Measurements from ENCODE around the gene COG1.

The COG1 gene

DNA sequence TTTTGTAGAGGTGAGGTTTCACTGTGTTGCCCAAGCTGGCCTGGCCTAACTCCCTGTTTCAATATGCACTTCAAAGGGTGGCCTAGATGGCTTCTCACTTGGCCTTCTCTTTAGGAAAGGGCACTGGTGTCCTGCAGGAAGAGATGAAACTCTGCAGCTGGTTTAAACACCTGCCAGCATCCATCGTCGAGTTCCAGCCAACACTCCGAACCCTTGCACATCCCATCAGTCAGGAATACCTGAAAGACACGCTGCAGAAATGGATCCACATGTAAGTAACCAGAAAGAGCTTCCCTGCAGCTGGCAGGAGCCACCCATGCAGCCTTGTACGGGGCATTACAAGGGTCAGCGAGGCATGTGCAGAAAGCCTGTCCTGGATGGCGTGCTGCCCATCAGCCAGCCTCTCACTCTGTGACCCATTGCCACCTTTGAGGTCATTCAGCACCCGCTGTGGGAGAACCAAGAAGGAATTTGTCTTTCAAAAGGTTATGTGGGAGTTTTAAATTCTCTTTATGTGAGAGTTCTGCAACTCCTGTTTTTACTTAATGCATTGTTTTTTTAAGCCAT lies 7.0 kb downstream of the COG1 start:
- no peak for DNase-seq

DNA sequence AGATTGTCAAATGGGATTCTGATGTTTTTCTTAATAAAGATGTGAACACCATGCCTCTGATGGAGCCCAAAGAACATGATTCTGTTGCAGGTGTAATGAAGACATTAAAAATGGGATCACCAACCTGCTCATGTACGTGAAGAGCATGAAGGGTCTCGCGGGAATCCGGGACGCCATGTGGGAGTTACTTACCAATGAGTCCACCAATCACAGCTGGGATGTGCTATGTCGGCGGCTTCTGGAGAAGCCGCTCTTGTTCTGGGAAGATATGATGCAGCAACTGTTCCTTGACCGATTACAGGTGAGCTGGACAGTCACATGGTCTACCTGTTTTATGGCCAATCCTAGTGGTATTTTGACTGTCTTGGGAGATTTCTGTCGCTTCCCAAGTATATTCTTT lies 7.6 kb downstream of the COG1 start:
- no peak for DNase-seq

DNA sequence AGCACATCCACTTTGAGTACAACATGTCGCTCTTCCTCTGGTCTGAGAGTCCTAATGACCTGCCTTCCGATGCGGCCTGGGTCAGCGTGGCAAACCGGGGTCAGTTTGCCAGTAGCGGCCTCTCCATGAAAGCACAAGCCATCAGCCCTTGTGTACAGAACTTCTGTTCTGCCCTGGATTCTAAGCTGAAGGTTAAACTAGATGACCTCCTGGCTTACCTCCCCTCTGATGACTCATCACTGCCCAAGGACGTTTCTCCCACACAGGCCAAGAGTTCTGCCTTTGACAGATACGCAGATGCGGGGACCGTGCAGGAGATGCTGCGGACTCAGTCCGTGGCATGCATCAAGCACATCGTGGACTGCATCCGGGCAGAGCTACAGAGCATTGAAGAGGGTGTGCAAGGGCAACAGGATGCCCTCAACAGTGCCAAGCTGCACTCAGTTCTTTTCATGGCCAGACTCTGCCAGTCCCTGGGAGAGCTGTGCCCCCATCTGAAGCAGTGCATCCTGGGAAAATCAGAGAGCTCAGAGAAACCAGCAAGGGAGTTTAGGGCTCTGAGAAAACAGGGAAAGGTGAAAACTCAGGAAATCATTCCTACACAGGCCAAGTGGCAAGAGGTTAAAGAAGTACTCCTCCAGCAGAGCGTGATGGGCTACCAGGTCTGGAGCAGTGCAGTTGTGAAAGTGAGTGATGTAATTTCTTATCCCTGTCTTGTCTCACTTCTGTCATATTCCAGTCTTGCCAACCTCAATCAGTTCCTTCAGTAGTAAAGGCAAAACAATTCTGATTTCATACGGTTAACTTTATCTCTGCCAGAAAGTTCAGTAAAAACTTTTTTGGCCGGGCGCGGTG lies 8.6 kb downstream of the COG1 start:
- no peak for DNase-seq

DNA sequence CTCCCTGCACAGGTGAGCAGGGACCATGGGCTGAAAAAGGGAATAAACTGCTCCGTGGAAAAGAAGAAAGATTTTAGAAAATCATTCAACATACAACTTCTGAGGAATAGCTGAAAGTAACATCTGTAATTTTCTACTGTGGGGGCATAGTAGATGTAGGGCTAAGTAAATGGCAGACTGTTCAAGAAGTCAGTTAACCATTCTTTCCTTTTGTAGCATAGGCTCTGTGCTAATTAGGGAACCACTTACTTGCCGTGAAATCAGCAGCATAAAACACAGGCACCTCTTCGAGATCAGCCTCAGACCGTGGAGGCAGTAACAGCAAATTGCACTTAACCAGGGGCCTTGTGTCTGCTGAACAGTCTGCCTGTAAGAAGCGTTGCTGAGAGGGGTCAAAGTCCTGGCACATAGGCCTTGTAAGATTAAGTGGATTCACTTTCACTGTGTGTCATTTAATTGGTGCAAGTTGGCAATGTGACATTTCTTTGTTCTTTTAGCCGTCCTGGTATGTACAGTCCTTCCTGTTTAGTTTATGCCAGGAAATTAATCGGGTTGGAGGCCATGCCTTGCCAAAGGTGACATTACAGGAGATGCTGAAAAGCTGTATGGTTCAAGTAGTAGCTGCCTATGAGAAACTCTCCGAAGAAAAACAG lies 10.4 kb downstream of the COG1 start:
- no peak for DNase-seq

DNA sequence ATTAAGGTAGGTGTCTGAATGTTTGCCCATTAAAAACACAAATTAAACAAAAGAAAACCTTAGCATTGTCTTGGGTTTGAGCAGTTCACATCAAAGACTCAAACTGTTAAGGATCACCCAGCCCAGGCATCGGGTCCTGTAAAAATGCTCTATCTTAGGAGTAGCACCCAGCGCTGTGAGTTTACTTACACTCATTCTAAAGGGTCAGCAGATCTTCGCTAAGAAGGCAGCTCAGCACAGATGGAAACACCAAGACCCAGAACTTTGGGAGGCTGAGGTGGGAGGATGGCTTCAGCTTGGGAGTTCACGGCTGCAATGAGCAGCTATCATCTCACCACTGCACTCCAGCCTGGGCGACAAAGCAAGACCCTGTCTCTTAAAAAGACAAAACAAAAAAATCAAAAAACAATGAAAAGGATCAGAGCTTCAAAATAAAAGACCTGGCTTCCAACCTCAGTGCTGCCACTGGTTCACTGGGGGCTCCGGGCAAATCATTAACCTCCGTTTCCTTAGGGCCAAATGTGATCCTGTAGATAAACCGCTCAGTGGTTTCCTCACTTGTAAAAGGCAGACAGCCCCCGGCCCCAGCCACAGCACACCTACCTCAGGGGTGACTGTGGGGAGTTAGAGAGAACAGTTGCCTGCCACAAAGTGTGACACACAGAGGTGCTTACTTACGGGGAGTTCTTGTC lies 11.1 kb downstream of the COG1 start:
- no peak for DNase-seq

DNA sequence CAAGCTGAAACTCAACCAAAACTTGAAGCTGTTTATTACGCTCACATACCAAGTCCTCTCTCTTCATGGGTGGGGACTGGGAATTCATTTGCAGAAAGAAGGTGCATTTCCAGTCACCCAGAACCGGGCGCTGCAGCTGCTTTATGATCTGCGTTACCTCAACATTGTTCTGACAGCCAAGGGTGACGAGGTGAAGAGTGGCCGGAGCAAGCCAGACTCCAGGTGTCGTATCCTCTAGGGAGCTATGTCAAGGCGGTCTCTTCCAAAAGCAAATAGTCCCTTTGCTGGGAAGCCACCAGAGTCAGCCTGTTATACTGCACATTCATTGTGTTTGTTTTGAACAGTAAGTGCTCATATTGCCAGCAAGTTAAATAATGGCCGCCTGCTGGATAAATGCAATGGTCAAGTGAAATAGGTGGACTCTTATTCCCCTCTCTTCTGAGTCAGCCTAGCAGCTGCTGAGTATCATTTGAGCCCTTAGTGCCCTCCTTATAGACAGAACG lies 12.7 kb downstream of the COG1 start:
- DNase-seq = no peak

DNA sequence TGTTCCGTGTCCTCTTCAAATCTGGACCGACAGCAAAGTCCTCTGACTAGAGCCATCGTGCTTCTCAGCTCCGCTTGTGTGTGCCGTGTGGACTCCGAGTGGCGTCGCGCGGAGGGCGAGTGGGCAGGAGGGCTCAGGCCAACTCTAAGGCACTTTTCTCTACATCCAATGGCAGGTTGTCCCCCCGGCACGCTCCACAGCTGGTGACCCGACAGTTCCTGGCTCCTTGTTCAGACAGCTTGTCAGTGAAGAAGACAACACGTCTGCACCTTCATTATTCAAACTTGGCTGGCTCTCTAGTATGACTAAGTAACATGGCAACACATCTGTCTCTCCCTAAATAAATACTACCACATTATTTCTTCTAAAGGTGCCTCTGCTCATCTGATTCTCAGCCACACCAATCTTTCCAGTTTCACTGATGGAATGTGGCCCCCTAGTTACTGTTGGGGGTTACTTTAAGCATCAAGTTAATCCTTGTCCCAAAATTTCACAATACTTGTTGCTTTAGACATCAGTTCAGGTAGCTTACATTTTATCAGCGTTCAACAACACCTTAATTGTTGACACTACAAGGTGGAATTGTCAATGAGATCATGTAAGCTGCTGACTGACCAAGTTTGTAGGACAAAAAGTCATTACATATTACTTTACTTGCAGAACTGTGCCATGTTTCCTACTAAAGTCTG lies 15.4 kb downstream of the COG1 start:
- DNase-seq = no peak

DNA sequence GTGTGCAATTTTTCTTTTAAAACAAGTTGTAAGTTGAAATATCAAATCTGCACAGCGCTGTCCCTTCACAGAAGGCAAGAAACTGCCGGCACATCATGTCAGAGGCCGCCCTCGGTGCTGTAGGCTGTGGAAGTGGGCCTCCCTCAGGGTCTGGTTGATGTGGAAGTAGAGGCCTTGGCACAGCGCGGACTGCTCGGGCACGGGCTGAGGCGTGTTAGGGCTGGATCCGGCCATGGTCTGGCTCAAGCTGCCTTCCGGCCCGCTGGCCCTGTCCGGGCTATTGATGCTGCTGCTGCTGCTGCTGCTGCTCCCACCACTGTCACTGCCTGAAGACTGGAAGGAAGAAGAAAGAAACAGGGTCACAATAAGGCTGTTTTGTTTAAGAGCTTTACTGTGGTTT lies 16.6 kb downstream of the COG1 start:
- DNase-seq = no peak

DNA sequence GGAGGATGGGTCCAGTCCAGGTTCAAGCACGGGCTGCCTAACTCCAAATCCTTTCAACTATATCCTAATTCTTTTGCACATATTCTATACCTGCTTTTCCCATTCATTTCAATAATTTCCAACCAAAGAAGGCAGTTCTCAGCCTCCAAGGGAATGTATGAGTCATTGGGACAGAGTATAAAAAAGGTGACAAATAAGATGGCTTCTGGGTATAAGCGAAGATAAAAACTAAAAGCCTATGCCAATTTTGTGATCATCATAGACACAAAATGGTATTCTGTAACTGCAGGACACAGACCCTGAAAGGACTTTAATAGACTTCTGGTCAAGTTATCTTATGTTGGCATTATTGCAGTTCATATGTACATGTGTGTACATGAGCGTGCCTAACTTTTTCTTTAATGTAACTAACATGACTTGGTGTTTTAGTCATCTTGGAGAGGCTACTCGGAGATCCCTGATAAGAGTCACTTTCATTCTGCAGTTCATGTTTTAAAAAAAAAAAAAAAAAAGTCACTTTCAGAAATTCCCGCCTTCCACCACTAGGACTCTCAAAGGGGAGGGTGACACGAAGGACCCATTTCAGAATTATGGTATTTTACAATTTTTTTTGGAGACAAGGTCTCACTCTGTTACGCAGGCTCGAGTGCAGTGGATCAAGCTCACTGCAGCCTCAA lies 17.3 kb downstream of the COG1 start:
- no peak for DNase-seq

DNA sequence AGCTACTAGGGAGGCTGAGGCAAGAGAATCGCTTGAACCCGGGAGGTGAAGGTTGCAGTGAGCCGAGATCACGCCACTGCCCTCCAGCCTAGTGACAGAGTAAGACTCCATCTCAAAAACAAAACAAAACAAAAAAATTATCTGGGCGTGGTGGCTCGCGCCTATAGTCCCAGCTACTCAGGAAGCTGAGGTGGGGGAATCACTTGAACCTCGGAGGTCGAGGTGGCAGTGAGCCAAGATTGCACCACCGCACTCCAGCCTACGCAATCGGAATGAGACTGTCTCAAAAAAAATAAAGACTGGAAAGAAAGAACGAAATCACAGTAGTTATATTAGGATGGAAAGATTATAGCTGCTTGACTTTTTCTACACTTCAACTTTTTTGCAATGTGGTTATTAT lies 18.9 kb downstream of the COG1 start:
- DNase-seq = no peak

DNA sequence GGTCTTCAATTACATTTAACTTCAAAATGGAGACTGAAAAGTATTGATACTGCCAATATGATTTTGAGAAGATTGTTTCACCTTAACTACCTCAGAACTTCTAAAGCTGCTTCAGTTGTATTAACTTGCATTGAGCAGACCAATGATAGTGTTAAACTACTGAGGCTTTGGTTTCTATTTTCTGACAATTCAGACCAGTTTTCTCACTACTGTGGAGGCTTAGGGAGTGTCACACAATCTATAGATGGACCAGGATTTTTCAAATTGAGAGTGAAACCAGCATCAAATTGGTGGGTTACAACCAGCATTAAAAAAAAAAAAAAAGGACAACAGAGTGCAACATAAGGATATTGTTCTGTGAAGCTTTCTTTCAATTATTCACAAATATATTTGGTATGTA lies 21.2 kb downstream of the COG1 start:
- DNase-seq = no peak

DNA sequence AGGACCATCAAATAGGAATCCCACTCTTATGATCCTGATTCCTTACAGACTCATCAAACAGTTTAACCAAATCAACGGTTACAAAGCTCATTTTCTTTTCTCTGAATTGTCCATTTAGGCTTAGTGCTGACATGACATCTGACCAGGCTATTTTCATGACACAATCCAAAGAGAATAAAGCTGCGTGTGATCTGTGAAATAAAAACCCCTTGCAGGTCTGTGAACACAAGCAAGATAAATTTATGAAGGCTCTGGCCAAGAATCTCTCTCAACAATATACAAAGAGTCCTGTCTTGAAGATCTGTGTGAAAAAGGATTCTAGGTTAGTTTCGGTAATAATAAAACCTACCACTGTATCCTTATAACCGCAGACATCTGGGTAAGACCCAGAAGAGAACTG lies 22.0 kb downstream of the COG1 start:
- DNase-seq = no peak

DNA sequence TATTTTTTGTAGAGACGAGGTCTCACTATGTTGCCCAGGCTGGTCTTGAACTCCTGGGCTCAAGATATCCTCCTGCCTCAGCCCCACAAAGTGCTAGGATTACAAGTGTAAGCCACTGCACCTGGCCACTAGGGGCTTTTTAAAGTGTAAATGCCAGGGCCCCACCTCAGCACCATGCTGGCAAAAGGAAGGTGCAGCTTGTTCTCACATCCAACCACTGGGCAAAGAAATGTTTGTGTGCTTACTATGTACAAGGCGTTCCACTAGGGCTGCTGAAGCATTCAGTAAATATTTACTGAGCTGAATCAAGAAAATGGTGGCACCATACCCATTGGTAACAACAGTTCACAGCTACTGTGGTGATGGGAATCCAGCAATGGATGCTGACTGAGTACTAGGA lies 22.6 kb downstream of the COG1 start:
- no peak for DNase-seq

DNA sequence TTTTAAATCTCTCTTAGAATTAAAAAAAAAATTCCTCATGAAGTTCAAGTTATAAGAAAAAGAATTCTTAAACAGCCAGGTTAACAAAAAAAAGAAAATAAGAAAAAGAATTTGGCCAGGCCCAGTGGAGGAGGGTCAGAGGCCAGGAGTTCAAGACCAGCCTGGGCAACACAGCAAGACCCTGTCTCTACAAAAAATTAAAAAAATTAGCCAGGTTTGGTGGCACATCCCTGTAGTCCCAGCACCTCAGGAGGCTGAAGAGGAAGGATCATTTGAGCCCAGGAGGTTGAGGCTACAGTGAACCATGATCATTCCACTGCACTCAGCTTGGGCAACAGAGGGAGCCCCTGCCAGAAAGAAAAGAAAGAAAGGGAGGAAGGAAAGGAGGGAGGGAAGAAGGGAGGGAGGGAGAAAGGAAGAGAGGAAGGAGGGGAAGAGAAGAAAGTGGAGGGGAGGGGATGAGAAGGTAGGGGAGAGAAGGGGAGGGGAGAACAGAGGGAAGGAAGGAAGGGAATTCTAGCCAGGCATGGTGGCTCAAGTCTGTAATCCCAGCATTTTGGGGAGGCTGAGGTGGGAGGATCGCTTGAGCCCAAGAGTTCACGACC lies 30.9 kb downstream of the COG1 start:
- DNase-seq = no peak

DNA sequence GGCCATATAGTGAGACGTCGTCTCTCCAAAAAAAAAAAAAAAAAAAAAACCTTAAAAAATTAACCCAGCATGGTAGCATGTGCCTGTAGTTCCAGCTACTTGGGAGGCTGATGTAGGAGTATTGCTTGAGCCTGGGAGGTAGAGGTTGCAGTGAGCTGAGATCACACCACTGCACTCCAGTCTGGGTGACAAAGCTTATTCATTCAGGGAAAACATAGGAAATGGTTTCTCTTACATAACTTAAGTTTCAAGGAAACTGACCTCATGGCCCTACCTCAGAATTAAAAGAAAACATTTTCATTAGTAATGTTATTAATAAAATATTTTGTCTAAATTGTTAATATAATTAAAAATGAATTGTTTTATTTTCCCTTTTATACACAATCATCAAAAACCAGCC lies 31.4 kb downstream of the COG1 start:
- no peak for DNase-seq

DNA sequence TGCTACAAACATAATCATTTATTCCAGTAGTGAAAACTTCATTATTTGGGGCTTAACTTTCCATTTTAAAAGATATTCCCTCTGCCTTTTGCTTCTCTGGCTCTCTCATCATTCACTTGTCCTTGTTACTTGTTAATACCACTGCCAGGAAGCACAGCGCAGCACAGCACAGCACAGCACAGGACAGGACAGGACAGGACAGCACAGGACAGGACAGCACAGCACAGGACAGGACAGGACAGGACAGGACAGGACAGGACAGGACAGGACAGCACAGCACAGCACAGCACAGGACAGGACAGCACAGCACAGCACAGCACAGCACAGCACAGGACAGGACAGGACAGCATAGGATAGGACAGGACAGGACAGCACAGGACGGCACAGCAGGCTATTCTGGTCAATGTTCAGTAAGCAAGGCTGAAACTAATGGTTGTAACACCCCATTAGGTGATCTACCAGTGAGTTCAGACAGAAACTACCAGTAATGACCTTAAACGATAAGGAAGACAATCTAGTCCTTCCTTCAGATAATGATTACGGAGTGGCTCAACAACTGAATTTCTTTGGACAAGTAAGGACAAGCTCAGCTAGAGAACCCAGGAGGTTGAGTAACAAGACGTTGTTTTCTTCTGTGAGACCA lies 31.9 kb downstream of the COG1 start:
- no peak for DNase-seq

DNA sequence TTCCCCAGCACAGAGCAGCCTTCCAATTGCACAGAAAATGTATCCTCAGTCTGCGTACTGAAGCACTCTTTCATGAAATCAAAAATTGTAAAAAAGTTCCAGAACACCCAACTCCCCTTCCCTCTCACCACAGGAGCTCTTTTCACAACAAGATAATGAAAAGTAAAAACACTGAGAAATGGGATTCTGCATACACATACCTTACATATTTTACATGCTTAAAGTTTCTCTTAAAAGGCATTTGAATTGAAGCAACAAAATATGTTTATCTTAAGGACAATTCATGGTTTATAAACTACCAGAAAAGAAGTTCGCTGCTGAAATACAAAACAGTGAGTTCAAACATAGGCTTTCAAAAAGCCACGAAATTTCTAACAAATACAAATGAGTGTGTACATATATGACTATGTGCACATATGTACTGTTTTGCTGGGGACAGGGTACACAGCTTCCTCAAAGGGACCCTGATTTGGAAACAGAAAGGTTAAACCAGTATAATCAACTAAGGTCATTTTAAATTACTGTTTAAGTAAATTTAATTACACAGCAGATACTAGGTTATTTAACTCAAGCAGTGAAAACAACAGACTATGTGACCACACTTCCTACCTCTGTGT lies 33.8 kb downstream of the COG1 start:
- no peak for DNase-seq

DNA sequence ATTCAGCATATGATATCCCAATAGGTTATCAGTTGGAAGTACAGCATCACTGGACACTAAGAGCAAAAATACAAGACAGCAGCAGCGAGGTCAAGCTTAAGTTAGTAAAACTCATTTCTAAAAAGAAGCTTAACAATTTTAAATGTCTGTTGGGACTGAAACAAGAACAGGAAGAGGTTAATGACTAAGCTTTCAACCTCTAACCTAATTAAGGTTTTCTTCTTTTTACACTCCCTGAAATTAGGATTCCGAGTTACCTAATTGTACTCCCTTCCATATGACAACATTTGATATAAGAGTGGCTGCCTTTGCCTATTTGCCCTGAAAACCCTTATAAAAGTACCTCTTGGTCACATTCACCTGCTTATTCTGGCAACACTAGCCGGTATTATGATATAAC lies 34.5 kb downstream of the COG1 start:
- no peak for DNase-seq

DNA sequence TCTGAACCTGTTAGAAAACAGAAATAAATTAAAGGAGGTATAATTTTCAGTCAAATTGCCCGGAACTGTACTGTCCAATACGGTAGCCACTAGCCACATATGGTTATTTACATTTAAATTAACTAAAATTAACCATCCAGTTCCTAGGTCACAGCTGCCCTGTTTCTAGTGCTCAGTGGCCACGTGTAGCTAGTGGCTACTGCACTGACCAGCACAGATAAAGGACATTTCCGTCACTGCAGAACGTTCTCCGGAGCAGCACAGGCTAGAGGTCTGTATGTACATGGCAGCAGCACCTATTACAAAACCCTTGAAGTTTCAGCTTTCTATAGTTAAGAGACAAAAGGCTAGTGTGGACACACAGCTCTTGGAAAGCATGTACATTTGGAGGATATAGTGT lies 35.1 kb downstream of the COG1 start:
- DNase-seq = no peak

DNA sequence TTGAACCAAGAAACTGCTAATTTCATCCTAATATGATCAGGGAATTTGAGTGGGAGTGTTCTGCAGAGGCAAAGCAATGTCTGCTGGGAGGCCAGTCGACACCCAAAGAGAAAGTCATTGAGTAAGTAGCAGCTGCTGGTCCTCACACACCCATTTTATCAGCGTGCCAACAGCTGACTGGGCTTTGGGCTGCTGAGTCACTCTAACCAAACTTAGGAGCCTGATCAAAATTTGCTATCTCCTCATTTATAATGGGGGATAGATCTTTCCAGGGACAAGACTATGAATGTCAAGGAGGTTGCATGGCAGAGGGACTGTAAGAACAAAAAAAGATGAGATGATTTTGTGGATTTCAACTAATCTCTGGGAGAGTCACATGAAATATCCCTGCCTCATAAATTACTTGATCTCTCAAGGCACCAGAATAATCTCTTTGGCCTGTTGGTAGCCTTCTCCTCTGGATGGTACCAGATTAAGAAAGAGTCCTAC lies 35.9 kb downstream of the COG1 start:
- DNase-seq = peak in 1 of 2 donors; percentile 21

DNA sequence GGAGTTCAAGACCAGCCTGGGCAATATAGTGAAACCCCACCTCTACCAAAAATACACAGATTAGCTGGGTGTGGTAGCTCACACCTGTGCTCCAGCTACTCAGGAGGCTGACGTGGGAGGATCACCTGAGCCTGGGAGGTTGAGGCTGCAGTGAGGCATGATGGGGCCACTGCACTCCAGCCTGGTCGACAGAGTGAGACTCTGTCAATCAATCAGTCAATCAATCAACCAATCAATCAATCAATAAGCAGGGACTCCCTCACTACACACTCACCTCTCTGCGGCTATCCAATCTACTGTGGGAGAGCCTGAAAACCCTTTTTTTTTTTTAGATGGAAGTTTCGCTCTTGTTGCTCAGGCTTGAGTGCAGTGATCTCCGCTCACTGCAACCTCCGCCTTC lies 37.2 kb downstream of the COG1 start:
- no peak for DNase-seq

Data from hippocampal formation (tissue), 2 donors.